ENCODE data around the gene MRTFB. TPM values are rescaled to one million over a fixed set of nuclear protein-coding genes. Genes with fewer than 3 reads are reported as not detected.

Gene MRTFB
- polyA plus RNA-seq, 1 experiment: 10.5 TPM

DNA sequence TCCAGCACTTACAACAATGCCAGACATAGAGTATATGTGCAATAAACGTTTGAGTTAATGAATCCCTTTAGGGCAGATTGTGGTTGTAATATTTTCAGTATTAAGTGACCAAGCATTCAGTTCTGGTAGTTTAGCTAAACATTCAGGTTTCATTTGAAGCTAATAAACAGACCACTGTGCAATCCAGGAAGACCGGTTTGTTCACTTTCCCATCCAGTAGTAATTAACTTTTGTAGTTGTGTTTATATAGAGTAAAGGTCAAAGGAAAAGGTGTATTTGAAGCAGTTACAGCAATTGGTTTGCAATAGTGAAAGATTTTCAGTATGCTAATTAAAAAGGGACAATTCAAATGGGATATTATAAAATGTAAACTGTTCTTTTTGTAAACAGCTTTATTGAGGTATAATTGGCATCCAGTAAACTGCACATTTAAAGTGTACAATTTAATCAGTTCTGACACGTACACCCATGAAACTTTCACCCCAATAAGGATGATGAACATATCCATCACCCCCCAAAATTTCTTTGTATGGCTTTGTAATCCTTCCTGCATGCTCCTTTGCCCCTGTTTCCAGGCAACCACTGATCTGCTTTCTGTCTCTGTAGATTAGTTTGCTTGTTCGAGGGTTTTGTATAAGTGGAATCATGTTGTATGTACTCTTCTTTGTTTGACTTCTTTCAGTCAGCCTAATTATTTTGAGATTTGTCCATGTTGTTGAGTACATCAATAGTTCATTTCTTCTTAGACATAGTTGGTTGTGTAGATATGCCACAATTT lies 26.3 kb downstream of the MRTFB start:
- CTCF ChIA-PET: interaction anchor here (1.2 to 1.7 kb wide), 3 partner anchors 9 to 178 kb away, joined by 3 to 5 read pairs (median 4); partner anchors contain the start of gene ERCC4

DNA sequence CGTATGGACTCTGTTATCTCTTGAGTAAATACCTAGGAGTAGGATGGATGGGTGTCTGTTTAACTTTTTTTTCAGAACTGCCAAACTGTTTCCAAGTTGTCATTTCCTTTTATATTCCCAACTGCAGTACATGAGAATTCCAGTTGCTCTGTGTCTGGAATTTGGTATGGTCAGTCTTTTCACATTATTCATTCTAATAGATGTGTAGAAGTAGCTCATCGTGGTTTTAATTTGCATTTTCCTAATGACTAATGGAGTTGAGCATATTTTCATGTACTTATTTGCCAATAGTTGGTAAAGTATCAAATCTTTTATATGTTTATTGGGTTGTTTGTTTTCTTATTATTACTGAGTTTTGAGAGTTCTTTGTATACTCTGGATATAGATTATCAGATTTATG lies 27.0 kb downstream of the MRTFB start:
- ChIA-PET CTCF (interaction anchor here (1.2 to 1.7 kb wide), 3 partner anchors 8 to 178 kb away, joined by 3 to 5 read pairs (median 4); partner anchors contain the start of gene ERCC4), POLR2A (no interaction called here)
- no peak for DNase-seq (ENCODE audit: low read depth, low spot score)
- no peak overlapping the region for H3K4me3 ChIP-seq (ENCODE audit: low read depth, low read length)
- no peak overlapping the region for H3K27ac ChIP-seq (ENCODE audit: low read depth, low read length)
- TF ChIP-seq, protein P1, sequence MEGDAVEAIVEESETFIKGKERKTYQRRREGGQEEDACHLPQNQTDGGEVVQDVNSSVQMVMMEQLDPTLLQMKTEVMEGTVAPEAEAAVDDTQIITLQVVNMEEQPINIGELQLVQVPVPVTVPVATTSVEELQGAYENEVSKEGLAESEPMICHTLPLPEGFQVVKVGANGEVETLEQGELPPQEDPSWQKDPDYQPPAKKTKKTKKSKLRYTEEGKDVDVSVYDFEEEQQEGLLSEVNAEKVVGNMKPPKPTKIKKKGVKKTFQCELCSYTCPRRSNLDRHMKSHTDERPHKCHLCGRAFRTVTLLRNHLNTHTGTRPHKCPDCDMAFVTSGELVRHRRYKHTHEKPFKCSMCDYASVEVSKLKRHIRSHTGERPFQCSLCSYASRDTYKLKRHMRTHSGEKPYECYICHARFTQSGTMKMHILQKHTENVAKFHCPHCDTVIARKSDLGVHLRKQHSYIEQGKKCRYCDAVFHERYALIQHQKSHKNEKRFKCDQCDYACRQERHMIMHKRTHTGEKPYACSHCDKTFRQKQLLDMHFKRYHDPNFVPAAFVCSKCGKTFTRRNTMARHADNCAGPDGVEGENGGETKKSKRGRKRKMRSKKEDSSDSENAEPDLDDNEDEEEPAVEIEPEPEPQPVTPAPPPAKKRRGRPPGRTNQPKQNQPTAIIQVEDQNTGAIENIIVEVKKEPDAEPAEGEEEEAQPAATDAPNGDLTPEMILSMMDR (IDR thresholded peaks at IDR 0.05; ENCODE audit: low read depth, low read length): no peak
- H3K27me3 ChIP-seq (ENCODE audit: control insufficient read depth, insufficient read depth, low read length): no peaks in the 10 kb centered on the region
- H3K9me3 ChIP-seq (ENCODE audit: control insufficient read depth, insufficient read depth, low read length): no peaks in the 10 kb centered on the region

More for the DNA sequence above, 26.3 kb downstream of the MRTFB start:
- no peaks in the 10 kb centered on the region for H3K9me3 ChIP-seq (ENCODE audit: control insufficient read depth, insufficient read depth, low read length)
- POLR2A ChIA-PET: no interaction called here
- TF ChIP-seq, protein P1 (IDR thresholded peaks at IDR 0.05; ENCODE audit: low read depth, low read length): no peak
- no peak overlapping the region for H3K27ac ChIP-seq (ENCODE audit: low read depth, low read length)
- no peak for DNase-seq (ENCODE audit: low read depth, low spot score)
- no peaks in the 10 kb centered on the region for H3K27me3 ChIP-seq (ENCODE audit: control insufficient read depth, insufficient read depth, low read length)
- H3K4me3 ChIP-seq (ENCODE audit: low read depth, low read length): no peak overlapping the region

DNA sequence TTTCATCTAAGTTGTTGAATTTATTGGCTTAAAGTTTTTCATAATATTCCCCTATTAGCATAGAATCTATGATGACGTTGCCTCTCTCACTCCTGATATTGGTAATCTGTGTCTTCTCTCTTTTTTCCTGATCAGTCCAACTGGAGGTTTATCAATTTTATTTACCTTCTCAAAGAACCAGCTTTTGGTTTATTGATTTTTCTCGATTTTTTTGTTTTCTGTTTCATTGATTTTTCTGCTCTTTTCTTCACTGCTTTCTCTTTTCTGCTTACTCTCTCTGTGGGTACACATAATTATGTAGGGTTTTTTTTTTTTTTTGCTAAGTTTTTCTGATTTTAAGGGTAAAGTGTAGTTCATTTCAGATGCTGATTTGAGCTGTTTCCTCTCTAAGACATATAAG lies 29.7 kb downstream of the MRTFB start:
- Histone ChIP-seq H3K27me3 (ENCODE audit: control insufficient read depth, insufficient read depth, low read length) (no peaks in the 10 kb centered on the region), H3K9me3 (ENCODE audit: control insufficient read depth, insufficient read depth, low read length) (no peaks in the 10 kb centered on the region), H3K4me3 (ENCODE audit: low read depth, low read length) (no peak overlapping the region), H3K27ac (ENCODE audit: low read depth, low read length) (no peak overlapping the region)
- TF ChIP-seq, protein P1 (IDR thresholded peaks at IDR 0.05; ENCODE audit: low read depth, low read length): no peak
- POLR2A ChIA-PET: no interaction called here
- CTCF ChIA-PET: interaction anchor here (0.6 kb wide), 3 partner anchors 75 to 1904 kb away, joined by 3 to 5 read pairs (median 3); no protein-coding TSS in a partner anchor
- no peak for DNase-seq (ENCODE audit: low read depth, low spot score)

DNA sequence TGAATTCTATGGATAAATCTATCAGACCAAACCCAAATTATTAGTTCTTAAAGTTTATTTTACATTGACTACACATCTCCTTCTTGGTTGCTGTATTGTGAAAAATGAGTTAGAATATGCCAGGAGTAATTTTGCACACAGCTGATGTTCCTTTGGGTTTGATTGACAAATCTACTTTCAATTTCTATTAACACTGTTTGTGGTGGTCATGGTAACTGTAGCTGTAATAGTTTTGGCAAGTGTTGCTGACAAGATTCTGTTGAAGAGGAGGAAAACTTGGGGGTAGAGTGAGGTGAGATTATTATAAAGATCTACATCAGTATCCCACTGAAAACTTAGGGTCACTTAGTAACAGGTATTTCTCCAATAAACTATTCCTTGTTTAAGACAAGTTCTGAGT lies 30.3 kb downstream of the MRTFB start:
- Histone ChIP-seq H3K27ac (ENCODE audit: low read depth, low read length) (no peak overlapping the region), H3K9me3 (ENCODE audit: control insufficient read depth, insufficient read depth, low read length) (no peaks in the 10 kb centered on the region), H3K4me3 (ENCODE audit: low read depth, low read length) (no peak overlapping the region), H3K27me3 (ENCODE audit: control insufficient read depth, insufficient read depth, low read length) (no peaks in the 10 kb centered on the region)
- DNase-seq (ENCODE audit: low read depth, low spot score): no peak
- POLR2A ChIA-PET: no interaction called here
- CTCF ChIA-PET: interaction anchor here (0.6 kb wide), 2 partner anchors 76 to 1903 kb away, joined by 3 to 5 read pairs; no protein-coding TSS in a partner anchor
- TF ChIP-seq, protein P1 (IDR thresholded peaks at IDR 0.05; ENCODE audit: low read depth, low read length): no peak

All from AG04450 (cell line).